ENCODE measurements around the gene NME7. TPM values are rescaled to one million over a fixed set of nuclear protein-coding genes. Genes with fewer than 3 reads are reported as not detected.

Gene NME7
- total RNA-seq, 1 experiment from 2014 or later = 34.2 TPM

- Histone ChIP-seq H3K4me3 (ENCODE audit: low read depth, low read length, poor library complexity, severe bottlenecking) (no peak overlapping the region), H3K9me3 (ENCODE audit: low read depth, low read length, poor library complexity, severe bottlenecking) (no peaks in the 10 kb centered on the region), H3K36me3 (ENCODE audit: insufficient read depth, low read length, poor library complexity, severe bottlenecking) (no peaks in the 10 kb centered on the region), H3K4me1 (ENCODE audit: insufficient read depth, low read length, poor library complexity, severe bottlenecking) (no peaks in the 10 kb centered on the region), H3K27me3 (replicated peaks; ENCODE audit: insufficient read depth, low read depth, low read length, poor library complexity) (no peaks in the 10 kb centered on the region), H3K27ac (ENCODE audit: low read depth, low read length, poor library complexity, severe bottlenecking) (no peak overlapping the region)
- no TSS peak for BruUV-seq (replicated peaks)
- ChIA-PET POLR2A (ENCODE audit: low non-redundant PET) (no interaction called here), CTCF (no interaction called here)
- intact Hi-C loops (cut with micrococcal nuclease; ENCODE audit: unreplicated experiment) = no loop called here
- no peak for TF ChIP-seq CTCF (conservative IDR thresholded peaks at IDR 0.05; ENCODE audit: low read depth, low read length)
- TF ChIP-seq EZH2 (IDR thresholded peaks at IDR 0.05; ENCODE audit: borderline replicate concordance, low read depth, low read length, poor library complexity, severe bottlenecking) = no peak
- DNase-seq (ENCODE audit: low spot score) = no peak
Observed at GRCh38 chr1:169212088-169212487, 155.5 kb downstream of the NME7 start.

DNA sequence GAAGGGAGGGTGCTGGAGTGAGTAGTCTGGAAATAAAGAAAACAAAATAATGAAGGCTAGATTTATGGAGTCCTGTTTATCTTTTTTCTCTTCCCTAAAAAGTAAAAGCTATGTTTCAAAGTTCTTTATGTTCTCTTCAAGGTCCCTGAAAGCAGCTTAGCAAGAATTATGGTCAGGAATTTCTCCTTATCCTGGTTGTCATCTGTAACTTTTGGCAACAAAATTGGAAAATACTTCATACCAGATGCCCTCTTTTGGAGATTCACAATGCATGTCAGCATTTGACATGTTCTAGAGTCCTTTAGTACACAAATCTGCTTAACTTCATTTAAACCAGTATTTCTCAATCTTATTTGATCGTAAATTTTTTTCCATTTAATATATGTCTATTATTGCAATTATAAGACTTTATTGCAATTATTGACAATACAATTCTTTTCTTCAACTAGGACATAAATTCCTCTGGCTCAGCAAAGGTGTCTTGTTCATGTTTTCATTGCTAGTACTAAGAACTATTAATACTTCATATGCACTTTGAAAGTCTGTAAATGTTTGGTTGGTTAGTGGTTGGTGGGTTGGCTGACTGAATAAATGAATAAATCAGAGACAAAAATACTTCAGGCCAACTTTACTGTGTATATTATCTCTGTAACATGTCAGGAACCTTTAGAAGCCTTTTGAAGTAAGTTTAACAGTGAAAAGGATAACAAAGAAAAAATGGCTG is 159.6 kb downstream of the NME7 start:
- ChIA-PET CTCF (no interaction called here), POLR2A (ENCODE audit: low non-redundant PET) (no interaction called here)
- BruUV-seq (replicated peaks) = no TSS peak
- no peaks in the 10 kb centered on the region for H3K36me3 ChIP-seq (ENCODE audit: insufficient read depth, low read length, poor library complexity, severe bottlenecking)
- H3K27ac ChIP-seq (ENCODE audit: low read depth, low read length, poor library complexity, severe bottlenecking) = no peak overlapping the region
- no peak for DNase-seq (ENCODE audit: low spot score)
- no peaks in the 10 kb centered on the region for H3K4me1 ChIP-seq (ENCODE audit: insufficient read depth, low read length, poor library complexity, severe bottlenecking)
- no peak for TF ChIP-seq EZH2 (IDR thresholded peaks at IDR 0.05; ENCODE audit: borderline replicate concordance, low read depth, low read length, poor library complexity, severe bottlenecking)
- TF ChIP-seq CTCF (conservative IDR thresholded peaks at IDR 0.05; ENCODE audit: low read depth, low read length) = no peak
- intact Hi-C loops (cut with micrococcal nuclease; ENCODE audit: unreplicated experiment) = no loop called here
- H3K9me3 ChIP-seq (ENCODE audit: low read depth, low read length, poor library complexity, severe bottlenecking) = no peaks in the 10 kb centered on the region
- H3K27me3 ChIP-seq (replicated peaks; ENCODE audit: insufficient read depth, low read depth, low read length, poor library complexity) = no peaks in the 10 kb centered on the region
- H3K4me3 ChIP-seq (ENCODE audit: low read depth, low read length, poor library complexity, severe bottlenecking) = no peak overlapping the region

DNA sequence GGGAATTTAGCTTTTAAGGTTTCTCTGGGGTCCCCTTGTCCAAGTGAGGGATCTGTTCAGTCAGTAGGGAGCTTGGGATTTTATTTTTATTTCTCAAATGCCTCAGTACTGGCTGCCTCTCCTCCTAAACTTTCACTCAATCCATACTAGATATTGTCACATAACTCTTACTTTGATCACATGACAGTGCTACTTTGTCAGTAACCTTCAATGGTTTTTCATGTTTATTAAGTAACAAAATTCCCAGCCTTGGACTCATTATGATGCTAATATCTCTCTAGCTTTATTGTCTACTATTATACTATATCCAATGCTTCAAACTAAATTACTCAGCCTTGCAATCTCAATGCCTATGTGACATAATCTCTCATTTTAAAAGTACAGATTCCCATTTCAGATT is 163.4 kb downstream of the NME7 start:
- ChIA-PET CTCF (no interaction called here), POLR2A (ENCODE audit: low non-redundant PET) (no interaction called here)
- BruUV-seq (replicated peaks) = no TSS peak
- Histone ChIP-seq H3K36me3 (ENCODE audit: insufficient read depth, low read length, poor library complexity, severe bottlenecking) (no peaks in the 10 kb centered on the region), H3K4me1 (ENCODE audit: insufficient read depth, low read length, poor library complexity, severe bottlenecking) (no peaks in the 10 kb centered on the region), H3K9me3 (ENCODE audit: low read depth, low read length, poor library complexity, severe bottlenecking) (no peaks in the 10 kb centered on the region), H3K27ac (ENCODE audit: low read depth, low read length, poor library complexity, severe bottlenecking) (no peak overlapping the region), H3K4me3 (ENCODE audit: low read depth, low read length, poor library complexity, severe bottlenecking) (no peak overlapping the region), H3K27me3 (replicated peaks; ENCODE audit: insufficient read depth, low read depth, low read length, poor library complexity) (no peaks in the 10 kb centered on the region)
- no peak for DNase-seq (ENCODE audit: low spot score)
- intact Hi-C loops (cut with micrococcal nuclease; ENCODE audit: unreplicated experiment) = no loop called here
- no peak for TF ChIP-seq CTCF (conservative IDR thresholded peaks at IDR 0.05; ENCODE audit: low read depth, low read length)
- no peak for TF ChIP-seq EZH2 (IDR thresholded peaks at IDR 0.05; ENCODE audit: borderline replicate concordance, low read depth, low read length, poor library complexity, severe bottlenecking)

Data from A673 (cell line).